SK-N-SH treated with all-trans-retinoic acid at 6 μM for 48 hours (cell line): ENCODE data around the gene KAZALD1.

Source experiments
- ATAC-seq: fragments of 200-7000 bp; cut with Tn5 transposase; 3 replicates; pipeline ENCODE4 v1.9.1; 2020; ENCODE audit warnings: mild to moderate bottlenecking, moderate library complexity
- ARNTL ChIP-seq: fragments of 450-650 bp; formaldehyde crosslinking; IDR thresholded peaks from 2 replicates; pipeline ENCODE4 v1.5.0; 2020; ENCODE audit warnings: low read depth, mild to moderate bottlenecking, moderate library complexity, borderline replicate concordance
- BACH2 ChIP-seq: fragments of 250-450 bp; sonication (Bioruptor Pico); IDR thresholded peaks from 2 replicates; pipeline ENCODE4 v1.9.0; 2021; ENCODE audit warnings: mild to moderate bottlenecking, borderline replicate concordance
- CSDC2 ChIP-seq: fragments of 250-450 bp; sonication (Bioruptor Pico); IDR thresholded peaks from 2 replicates; pipeline ENCODE4 v1.5.0; 2020; ENCODE audit warnings: mild to moderate bottlenecking, moderate library complexity
- ESRRG ChIP-seq: fragments of 250-450 bp; sonication (Bioruptor Pico); IDR thresholded peaks from 2 replicates; pipeline ENCODE4 v1.6.1; 2021; ENCODE audit warnings: mild to moderate bottlenecking
- ISL1 ChIP-seq: fragments of 250-450 bp; sonication (Bioruptor Pico); IDR thresholded peaks from 2 replicates; pipeline ENCODE4 v2.1.2; 2022; ENCODE audit warnings: mild to moderate bottlenecking, moderate library complexity
- OSR1 ChIP-seq: fragments of 250-450 bp; sonication (Bioruptor Pico); IDR thresholded peaks from 2 replicates; pipeline ENCODE4 v1.8.0; 2022; ENCODE audit warnings: moderate library complexity, mild to moderate bottlenecking, inconsistent platforms
- PPARA ChIP-seq: fragments of 250-450 bp; sonication (Bioruptor Pico); IDR thresholded peaks from 2 replicates; pipeline ENCODE4 v1.5.0; 2020; ENCODE audit warnings: mild to moderate bottlenecking, borderline replicate concordance
- RARB ChIP-seq: fragments of 250-450 bp; sonication (Bioruptor Pico); IDR thresholded peaks from 2 replicates; pipeline ENCODE4 v1.8.0; 2021; ENCODE audit warnings: mild to moderate bottlenecking, moderate library complexity
- SNAI2 ChIP-seq: fragments of 250-450 bp; sonication (Bioruptor Pico); IDR thresholded peaks from 2 replicates; pipeline ENCODE4 v1.5.0; 2020; ENCODE audit warnings: mild to moderate bottlenecking, moderate library complexity
- TCF4 ChIP-seq: fragments of 250-450 bp; sonication (Bioruptor Pico); IDR thresholded peaks from 2 replicates; pipeline ENCODE4 v1.8.0; 2021; ENCODE audit warnings: mild to moderate bottlenecking, moderate library complexity, borderline replicate concordance
- TOX ChIP-seq: fragments of 250-450 bp; sonication (Bioruptor Pico); IDR thresholded peaks from 2 replicates; pipeline ENCODE4 v1.8.0; 2021; ENCODE audit warnings: mild to moderate bottlenecking, moderate library complexity, borderline replicate concordance
- ZC3H10 ChIP-seq: fragments of 250-450 bp; sonication (Bioruptor Pico); IDR thresholded peaks from 2 replicates; pipeline ENCODE4 v1.5.1; 2021; ENCODE audit warnings: mild to moderate bottlenecking, moderate library complexity
- ZFP30 ChIP-seq: fragments of 450-650 bp; formaldehyde crosslinking; IDR thresholded peaks from 2 replicates; pipeline ENCODE4 v1.5.0; 2022; ENCODE audit warnings: mild to moderate bottlenecking, moderate library complexity
- ZNF8 ChIP-seq: fragments of 450-650 bp; formaldehyde crosslinking; IDR thresholded peaks from 2 replicates; pipeline ENCODE4 v1.5.0; 2020; ENCODE audit warnings: mild to moderate bottlenecking, moderate library complexity
- TF ChIP-seq, protein P1 (sequence below): fragments of 250-450 bp; sonication (Bioruptor Pico); IDR thresholded peaks from 2 replicates; pipeline ENCODE4 v1.5.1; 2021; ENCODE audit warnings: mild to moderate bottlenecking, moderate library complexity
- TF ChIP-seq, protein P2 (sequence below): fragments of 250-450 bp; sonication (Bioruptor Pico); IDR thresholded peaks from 2 replicates; pipeline ENCODE4 v1.8.0; 2021; ENCODE audit warnings: low read depth, mild to moderate bottlenecking, moderate library complexity, borderline replicate concordance
- TF ChIP-seq, protein P3 (sequence below): fragments of 250-450 bp; sonication (Bioruptor Pico); IDR thresholded peaks from 2 replicates; pipeline ENCODE4 v1.5.1; 2020; ENCODE audit warnings: low read depth, mild to moderate bottlenecking, moderate library complexity
- TF ChIP-seq, protein P4 (sequence below): fragments of 250-450 bp; sonication (Bioruptor Pico); IDR thresholded peaks from 2 replicates; pipeline ENCODE4 v1.5.0; 2020; ENCODE audit warnings: mild to moderate bottlenecking, moderate library complexity

KAZALD1 gene

DNA sequence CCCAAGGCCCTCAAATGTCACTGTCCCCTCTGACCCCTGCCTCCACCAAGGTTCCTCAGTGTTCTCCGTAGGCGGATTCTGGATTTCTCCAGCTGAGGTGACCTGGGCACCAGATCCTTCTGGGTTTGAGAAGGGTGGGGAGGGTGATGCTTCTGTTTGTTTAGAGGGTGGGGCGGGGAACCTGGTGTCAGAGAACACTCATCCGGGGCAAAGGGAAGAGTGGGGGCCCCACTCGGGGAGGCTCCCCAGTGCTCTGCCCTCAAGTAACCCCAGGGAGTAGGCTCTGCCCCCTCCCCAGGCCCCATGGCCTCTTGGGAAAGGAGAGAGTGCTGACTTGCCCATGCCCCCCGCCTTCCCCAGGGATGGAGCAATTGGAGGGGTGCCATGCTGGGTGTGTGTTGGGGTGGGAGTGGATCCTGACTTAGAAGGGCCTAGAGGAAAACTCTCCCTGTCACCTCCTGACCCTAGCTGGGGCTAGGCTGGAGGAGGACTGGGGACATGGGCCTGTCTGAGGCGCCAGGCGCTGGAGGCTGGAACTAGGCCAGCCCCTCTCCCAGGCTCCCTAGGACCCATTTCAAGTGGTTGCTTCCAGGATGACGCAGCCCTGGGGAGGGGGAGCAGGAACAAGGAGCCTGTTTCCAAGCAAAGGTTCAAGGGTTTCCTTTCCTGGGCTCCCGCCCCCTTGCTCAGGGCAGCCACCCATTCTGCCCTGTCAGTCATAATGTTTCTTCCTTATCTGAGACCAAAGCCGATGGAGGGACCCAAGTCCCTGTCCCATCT, 27.9 kb downstream of the KAZALD1 start:
- no peak for ATAC-seq

DNA sequence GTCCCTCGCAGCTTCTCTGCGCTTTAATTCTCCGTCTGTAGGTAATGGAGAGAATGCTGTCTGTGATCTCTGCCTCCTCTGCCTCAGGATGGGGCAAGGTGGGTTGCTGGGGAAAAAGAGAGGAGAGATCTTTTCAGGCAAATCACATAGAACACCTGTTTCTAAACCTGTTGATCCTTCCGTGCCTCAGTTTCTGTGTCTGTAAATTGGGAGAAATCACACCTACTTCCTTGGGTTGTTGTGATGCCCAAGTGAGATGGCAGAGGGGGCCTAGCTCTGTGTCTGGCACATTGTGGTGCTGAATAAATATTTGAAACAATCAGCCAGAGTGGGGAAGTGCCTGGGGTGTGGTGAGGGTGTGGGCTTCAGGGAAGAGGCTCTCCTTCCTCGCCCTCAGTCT, 28.8 kb downstream of the KAZALD1 start:
- no peak for ATAC-seq
- TF ChIP-seq, protein P1, sequence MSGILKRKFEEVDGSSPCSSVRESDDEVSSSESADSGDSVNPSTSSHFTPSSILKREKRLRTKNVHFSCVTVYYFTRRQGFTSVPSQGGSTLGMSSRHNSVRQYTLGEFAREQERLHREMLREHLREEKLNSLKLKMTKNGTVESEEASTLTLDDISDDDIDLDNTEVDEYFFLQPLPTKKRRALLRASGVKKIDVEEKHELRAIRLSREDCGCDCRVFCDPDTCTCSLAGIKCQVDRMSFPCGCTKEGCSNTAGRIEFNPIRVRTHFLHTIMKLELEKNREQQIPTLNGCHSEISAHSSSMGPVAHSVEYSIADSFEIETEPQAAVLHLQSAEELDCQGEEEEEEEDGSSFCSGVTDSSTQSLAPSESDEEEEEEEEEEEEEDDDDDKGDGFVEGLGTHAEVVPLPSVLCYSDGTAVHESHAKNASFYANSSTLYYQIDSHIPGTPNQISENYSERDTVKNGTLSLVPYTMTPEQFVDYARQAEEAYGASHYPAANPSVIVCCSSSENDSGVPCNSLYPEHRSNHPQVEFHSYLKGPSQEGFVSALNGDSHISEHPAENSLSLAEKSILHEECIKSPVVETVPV (CRISPR knock-in tag): no peak
- no peak for TF ChIP-seq PPARA (CRISPR knock-in tag)
- no peak for TF ChIP-seq ESRRG
- no peak for TF ChIP-seq ISL1 (CRISPR knock-in tag)
- no peak for TF ChIP-seq CSDC2 (CRISPR knock-in tag)
- TF ChIP-seq ZFP30 (CRISPR knock-in tag): no peak
- TF ChIP-seq, protein P2, sequence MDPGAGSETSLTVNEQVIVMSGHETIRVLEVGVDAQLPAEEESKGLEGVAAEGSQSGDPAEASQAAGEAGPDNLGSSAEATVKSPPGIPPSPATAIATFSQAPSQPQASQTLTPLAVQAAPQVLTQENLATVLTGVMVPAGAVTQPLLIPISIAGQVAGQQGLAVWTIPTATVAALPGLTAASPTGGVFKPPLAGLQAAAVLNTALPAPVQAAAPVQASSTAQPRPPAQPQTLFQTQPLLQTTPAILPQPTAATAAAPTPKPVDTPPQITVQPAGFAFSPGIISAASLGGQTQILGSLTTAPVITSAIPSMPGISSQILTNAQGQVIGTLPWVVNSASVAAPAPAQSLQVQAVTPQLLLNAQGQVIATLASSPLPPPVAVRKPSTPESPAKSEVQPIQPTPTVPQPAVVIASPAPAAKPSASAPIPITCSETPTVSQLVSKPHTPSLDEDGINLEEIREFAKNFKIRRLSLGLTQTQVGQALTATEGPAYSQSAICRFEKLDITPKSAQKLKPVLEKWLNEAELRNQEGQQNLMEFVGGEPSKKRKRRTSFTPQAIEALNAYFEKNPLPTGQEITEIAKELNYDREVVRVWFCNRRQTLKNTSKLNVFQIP: no peak
- TF ChIP-seq ARNTL: no peak
- no peak for TF ChIP-seq ZC3H10 (CRISPR knock-in tag)
- no peak for TF ChIP-seq SNAI2
- no peak for TF ChIP-seq RARB
- no peak for TF ChIP-seq ZNF8 (CRISPR knock-in tag)
- TF ChIP-seq OSR1 (CRISPR knock-in tag): no peak
- TF ChIP-seq, protein P3, sequence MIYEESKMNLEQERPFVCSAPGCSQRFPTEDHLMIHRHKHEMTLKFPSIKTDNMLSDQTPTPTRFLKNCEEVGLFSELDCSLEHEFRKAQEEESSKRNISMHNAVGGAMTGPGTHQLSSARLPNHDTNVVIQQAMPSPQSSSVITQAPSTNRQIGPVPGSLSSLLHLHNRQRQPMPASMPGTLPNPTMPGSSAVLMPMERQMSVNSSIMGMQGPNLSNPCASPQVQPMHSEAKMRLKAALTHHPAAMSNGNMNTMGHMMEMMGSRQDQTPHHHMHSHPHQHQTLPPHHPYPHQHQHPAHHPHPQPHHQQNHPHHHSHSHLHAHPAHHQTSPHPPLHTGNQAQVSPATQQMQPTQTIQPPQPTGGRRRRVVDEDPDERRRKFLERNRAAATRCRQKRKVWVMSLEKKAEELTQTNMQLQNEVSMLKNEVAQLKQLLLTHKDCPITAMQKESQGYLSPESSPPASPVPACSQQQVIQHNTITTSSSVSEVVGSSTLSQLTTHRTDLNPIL: no peak

More for the DNA sequence above, 27.9 kb downstream of the KAZALD1 start:
- no peak for TF ChIP-seq SNAI2
- TF ChIP-seq ISL1 (CRISPR knock-in tag): no peak
- TF ChIP-seq BACH2 (CRISPR knock-in tag): no peak
- no peak for TF ChIP-seq ZNF8 (CRISPR knock-in tag)
- TF ChIP-seq, protein P2: no peak

DNA sequence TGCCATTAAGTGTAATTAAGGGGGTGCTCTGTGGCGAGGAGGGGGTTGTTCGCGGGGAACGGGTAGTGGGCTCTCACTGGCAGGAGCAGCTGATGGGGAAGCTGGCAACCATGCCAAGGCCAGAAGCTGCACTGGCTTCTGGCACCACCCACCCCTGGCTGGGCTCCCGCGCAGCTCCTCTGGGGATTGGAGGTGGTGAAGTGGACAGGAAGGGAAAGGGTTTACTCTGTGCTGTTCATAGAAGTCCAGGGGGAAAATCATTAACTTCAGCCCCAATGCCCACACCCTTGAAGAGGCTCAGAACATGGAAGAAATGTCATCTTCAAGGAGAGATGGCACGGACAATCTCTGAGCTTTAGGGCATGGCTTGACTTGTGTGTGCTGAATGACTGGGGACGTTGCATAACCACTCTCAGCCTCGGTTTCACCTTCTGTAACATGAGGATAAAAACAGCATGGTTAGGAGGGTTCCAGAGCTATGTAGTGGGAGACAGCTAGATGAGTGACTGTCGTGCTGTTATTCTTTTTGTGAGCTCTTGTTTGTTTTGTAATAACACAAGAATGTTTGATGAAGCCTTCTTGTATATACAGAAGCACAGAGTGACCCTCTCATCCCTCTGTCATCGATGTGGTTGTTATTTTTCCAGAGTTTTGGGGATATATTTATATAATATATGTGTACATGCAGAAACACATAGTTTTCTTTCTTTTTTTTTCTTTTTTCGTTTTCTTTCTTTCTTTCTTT, 29.9 kb downstream of the KAZALD1 start:
- no peak for ATAC-seq
- no peak for TF ChIP-seq ISL1 (CRISPR knock-in tag)
- TF ChIP-seq TCF4 (CRISPR knock-in tag): no peak
- TF ChIP-seq, protein P3: no peak
- no peak for TF ChIP-seq ZFP30 (CRISPR knock-in tag)
- no peak for TF ChIP-seq ARNTL
- TF ChIP-seq TOX: no peak
- no peak for TF ChIP-seq ZNF8 (CRISPR knock-in tag)

DNA sequence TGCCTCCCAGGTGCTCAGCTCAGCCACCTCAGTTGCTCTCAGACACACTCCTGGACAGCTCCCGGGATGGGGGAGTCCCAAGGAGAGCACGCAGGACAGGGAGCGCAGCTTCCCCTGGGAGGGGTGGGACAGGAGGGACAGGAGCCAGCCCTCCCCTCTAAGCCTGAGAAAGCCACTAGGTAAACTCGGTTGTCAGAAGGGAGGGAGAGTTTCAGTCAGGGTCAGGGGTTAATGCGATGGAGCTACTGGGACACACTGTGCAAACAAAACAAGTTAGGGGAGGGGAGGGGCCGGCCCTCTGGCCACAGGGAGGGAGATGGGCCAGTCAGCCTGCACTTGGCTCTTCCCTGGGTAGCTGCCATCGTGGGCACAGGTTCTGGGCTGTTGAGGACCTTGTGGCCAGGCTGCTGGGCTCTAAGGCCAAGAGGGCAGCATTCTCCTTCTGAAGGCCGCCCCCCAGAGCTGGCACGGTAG, 31.1 kb downstream of the KAZALD1 start:
- no peak for TF ChIP-seq OSR1 (CRISPR knock-in tag)
- TF ChIP-seq, protein P4, sequence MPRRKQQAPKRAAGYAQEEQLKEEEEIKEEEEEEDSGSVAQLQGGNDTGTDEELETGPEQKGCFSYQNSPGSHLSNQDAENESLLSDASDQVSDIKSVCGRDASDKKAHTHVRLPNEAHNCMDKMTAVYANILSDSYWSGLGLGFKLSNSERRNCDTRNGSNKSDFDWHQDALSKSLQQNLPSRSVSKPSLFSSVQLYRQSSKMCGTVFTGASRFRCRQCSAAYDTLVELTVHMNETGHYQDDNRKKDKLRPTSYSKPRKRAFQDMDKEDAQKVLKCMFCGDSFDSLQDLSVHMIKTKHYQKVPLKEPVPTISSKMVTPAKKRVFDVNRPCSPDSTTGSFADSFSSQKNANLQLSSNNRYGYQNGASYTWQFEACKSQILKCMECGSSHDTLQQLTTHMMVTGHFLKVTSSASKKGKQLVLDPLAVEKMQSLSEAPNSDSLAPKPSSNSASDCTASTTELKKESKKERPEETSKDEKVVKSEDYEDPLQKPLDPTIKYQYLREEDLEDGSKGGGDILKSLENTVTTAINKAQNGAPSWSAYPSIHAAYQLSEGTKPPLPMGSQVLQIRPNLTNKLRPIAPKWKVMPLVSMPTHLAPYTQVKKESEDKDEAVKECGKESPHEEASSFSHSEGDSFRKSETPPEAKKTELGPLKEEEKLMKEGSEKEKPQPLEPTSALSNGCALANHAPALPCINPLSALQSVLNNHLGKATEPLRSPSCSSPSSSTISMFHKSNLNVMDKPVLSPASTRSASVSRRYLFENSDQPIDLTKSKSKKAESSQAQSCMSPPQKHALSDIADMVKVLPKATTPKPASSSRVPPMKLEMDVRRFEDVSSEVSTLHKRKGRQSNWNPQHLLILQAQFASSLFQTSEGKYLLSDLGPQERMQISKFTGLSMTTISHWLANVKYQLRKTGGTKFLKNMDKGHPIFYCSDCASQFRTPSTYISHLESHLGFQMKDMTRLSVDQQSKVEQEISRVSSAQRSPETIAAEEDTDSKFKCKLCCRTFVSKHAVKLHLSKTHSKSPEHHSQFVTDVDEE (CRISPR knock-in tag): no peak
- TF ChIP-seq, protein P3: no peak
- no peak for TF ChIP-seq TCF4 (CRISPR knock-in tag)
- TF ChIP-seq RARB: no peak
- no peak for ATAC-seq
